T-helper 22 cell (primary cell): ENCODE data around the gene SLC15A3.

Source experiments
- DNase-seq: peaks from one replicate; pipeline ENCODE4 v3.0.0-alpha.2; 2020; ENCODE audit warnings: low read depth

SLC15A3 gene

GRCh38 chr11:60889869-60890311 lies 62.1 kb downstream of the SLC15A3 start:
- DNase-seq, result no peak

- DNase-seq, result no peak
These were observed 64.4 kb downstream of the SLC15A3 start for GRCh38 chr11:60887556-60887955.
